DMS53 (cell line): ENCODE data around the gene METTL26.

Experiments
- DNase-seq: peaks from one replicate; lab custom pipeline; 2025; lab: John Stamatoyannopoulos, UW

METTL26 gene

DNA sequence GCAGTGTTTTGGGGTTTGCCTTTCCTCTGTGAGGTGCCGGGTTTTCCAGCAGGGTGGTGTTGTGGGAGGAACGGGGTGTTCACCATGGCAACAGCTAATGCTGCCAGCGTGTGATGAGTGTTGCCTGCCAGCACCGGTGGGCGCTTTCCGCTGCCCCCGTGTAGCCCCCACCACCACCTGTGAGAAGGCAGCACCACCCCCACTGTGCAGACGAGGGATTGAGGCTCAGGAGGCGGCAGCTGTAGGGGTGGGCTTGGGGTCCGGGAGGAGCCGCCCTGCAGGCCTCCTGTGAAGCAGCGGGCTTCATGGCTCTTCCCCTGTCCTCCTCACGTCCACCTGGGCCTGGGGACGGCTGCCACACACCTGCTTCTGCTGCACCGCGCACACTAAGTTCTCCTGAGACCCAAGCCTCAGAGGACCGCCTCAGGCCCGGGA, 41.0 kb downstream of the METTL26 start:
- no peak for DNase-seq

DNA sequence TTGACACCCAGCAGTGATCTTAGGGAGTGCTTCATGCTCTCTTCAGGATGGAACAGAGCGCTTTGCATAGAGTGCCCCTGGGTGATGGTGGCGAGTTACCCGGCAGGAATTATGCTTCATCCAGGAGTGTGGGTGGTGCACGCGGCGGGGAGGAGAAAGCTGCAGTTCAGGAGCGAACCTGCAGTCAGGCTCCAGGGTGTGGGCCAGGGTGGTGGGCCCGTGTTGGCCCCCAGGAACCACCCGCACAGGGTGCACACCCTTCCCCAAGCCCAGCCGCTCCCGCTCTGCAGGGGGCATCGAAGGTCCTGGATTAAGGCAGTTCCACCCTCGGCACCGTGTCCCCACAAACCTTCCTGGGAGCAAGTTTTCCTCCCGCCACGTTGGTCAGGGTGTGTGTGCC, 42.3 kb downstream of the METTL26 start:
- DNase-seq = no peak

DNA sequence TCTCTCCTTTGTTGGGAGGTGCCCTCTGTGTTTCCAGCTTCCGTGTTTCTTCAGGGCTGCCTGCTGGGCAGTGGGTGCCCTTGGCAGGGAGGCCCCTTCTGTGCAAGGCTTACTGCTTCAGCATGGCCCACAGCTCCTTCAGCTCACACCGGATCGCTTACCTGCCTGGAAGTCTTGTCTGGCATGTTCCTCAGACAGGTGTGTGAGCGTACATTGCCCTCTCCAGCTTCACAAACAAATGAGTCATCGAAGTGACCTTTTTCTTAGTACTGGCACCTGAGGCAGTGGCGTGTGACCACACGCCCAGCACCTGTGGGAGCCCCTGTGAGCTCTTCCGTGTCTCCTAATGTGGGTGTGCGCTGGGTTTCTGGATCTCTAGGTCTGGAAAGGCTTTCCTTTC, 42.7 kb downstream of the METTL26 start:
- peak; percentile 96 for DNase-seq

DNA sequence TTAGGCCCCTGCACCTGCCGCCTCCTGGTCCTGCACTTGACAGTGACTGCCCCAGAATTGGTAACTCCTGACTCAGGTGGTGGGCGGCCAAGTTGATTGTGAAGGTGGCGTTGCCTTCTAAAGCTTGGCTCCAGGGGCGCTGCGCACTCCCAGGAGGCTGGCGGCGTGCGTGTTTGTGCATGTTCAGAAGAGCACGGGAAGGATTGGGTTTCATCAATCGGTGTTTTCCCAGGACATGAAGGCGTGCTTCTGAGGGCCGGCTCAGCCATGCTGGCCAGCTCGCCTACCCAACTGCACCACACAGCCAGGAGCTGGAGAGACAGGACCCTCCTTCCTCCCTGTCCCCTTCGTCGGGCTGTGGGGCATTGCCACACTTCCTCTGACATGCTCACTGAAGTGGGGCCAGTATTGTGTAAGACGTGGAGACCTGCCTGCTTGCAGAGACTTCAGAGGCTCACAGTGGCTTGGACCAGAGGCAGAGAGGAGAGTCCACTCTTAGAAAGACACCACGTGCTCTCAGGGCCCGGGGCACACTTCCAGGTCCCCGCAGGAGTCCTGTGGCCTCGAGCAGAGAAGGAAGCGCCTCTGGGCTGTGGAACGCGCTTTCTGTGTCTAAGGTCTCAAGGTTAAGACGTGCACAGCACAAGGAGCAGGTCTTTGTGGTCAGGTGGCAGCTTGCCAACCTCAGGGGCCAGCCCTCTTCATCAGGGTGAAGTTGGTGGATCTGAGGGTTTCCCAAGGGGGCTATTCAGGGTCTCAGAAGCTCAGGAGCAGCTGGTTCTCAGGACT, 43.4 kb downstream of the METTL26 start:
- DNase-seq = peak; percentile 94

DNA sequence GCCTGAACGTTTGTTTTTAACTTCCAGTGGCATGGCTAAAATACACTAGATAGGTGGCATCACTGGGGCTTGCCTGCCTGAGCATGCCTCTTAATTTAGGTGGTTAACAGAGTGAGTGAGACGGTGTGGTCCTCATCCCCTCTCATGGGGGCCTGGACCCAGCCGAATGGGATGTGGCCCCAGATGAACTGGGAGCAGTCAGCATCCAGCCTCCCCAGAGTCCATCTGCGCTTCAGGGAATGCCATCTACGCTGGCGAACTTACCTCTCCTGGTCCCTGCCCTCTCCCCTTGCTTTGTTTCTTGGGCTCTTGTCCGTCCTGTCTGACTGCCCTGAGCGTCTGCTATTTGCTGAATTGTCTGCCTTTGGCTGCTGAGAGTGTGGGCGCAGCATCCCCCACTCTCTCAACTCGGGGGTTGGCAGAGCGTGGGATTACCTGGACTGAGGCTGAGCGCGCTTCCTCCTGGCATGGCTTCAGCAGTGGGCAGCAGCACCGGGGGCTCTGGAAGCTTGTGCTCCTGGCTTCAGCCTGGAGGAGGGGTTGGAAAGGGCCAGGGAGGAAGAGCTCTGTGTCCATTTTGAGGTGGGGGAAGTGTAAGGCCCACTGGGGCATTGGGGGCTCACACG, 44.1 kb downstream of the METTL26 start:
- DNase-seq = peak; percentile 58

GRCh38 chr16:591231-591630, 44.9 kb downstream of the METTL26 start:
- DNase-seq = no peak

DNA sequence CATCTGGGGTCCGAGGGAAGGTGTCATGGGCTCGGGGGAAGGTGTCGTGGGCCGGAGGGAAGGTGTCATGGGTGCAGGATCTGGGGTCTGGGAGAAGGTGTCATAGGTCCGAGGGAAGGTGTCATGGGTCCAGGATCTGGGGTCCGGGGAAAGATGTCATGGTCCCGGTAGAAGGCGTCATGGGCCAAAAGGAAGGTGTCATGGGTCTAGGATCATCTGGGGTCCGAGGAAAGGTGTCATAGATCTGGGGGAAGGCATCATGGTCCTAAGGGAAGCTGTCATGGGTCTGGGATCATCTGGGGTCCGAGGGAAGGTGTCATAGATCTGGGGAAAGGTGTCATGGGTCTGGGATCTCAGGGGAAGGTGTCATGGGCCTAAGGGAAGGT, 45.3 kb downstream of the METTL26 start:
- DNase-seq = no peak

- DNase-seq = peak; percentile 75
These were observed 45.8 kb downstream of the METTL26 start for GRCh38 chr16:590188-590814.

DNA sequence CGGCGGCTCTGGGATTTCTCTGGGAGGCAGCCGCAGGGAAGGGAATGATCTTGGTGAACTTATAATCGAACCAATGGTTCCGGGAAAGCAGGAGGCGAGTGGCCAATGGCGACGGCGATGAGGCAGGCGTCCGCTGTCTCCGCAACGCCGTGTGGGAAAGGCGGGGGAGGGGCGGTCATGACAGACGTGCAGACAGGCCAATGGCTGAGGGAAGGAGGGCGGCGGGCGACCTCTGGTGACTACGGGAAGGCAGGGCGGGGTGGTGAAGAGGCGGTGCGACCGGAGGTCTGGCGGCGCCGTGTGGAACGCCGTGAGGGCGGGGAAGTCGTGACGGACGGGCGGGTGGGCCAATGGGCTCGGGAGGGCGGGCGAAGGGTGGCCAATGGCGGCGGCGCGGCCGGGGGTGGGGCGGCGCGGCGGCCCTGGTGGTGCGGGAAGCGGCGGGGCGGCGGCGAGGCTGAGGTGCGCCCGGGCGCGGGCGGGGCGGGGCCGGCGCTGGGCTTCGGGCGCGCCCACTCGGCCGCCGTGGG, 46.4 kb downstream of the METTL26 start, which contains the start of gene RAB40C:
TSS of gene RAB40C (plus strand) at position 409 of the 530 bp plus-strand sequence. CDS start 226 bp downstream, outside the sequence.
- peak; percentile 98 for DNase-seq

- peak; percentile 94 for DNase-seq
These were observed 47.0 kb downstream of the METTL26 start for GRCh38 chr16:588889-589657.

DNA sequence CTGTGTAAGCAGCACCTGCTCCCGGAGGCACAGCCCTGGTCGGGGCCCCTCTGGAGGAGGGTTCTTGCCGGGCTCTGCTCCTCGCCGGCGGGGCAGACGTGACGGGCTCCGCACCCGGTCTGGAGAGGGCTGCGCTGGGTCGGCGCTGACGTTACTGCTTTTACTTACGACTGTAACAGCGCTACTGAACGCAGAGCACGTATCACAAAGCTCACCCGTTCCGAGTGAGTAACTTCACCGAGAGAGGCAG, 47.5 kb downstream of the METTL26 start:
- DNase-seq = peak; percentile 74

DNA sequence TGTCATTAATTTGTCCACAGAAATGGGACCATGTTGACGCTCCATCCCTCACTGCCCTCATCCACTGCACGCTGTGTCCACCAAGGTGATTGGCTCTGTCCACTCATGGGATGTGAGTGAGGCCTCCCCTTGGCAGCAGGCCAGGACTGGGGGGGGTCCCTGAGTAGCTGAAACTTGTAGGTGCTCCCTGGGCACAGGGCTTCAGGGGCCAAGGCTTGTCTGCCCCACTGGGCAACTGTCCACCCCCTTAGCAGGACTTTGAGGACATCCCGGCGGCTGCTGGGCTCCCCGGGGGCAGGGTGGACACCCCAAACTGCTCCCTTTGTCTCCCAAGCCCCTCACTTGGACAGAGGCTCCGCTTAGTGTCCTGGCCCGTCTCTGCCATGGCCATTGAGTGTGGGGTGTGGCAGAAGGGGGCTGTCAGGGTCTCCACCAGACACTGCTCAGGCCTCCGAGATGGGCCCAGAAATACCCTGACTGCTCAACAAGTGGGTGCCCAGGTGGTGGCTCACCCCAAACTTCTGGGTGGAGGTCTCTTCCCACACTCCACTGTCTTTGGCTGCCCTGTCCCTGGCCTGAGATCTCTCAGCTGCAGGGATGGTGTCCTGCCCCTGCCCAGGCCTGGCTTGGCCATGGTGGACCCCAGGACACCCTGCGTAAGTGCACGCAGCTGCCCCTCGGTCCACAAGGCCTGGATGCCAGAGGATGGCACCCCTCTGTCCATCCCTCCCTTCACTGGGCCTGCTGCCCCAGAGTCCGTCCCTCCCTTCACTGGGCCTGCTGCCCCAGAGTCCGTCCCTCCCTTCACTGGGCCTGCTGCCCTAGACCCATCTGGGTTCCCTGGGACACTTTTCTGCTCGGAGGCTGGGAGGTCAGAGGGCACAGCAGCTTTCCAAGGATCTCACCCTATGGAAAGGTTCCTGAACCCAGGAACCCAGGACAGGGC, 49.2 kb downstream of the METTL26 start:
- no peak for DNase-seq

DNA sequence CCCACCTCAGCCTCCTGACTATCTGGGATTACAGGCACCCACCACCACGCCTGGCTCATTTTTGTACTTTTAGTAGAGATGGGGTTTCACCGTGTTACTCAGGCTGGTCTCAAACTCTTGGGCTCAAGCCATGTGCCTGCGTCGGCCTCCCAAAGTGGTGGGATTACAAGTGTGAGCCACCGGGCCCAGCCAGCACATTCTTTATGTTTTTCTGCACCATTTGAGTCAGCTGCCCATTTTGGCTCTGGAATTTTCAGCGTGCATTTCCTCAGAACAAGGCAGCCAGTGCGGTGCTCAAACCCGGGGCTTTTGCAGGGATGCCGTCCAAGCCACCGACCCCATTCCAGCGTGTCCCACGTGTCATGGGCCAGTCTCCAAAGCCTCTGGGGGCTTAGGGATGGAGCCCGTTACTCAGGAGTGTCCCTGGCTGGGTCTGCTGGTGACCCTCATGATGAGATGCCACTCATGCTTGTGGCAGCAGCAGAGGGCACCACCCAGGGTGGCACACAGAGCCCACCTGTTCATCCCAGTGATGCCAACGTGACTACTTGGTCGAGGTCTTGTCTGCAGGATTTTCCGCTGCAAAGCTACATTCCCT, 50.0 kb downstream of the METTL26 start:
- no peak for DNase-seq

DNA sequence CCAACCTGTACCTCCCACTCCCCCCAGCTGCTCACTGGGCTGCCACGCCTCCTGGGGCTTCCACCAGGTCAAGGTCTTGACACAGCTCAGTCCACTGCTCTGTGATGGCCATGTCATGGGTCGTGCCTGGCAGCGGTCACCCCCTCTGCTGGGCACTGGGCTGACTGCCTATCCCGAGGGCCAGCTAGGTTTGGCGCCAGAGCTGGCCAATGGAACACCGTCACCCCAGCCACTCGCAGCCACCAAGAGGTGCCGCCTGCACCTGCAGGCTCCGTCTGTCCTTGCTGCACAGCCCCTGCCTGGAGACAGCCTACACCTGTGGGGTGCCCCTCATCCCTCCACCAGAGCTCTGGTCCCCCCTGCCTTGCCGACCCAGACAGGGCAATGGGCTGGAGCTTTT, 50.8 kb downstream of the METTL26 start:
- DNase-seq = peak; percentile 80
